Retinal pigment epithelial cell (primary cell): ENCODE data around the gene DUSP3.
A peak's percentile ranks its signal among the peaks of the same experiment; 100 is the strongest.

Source experiments
- DNase-seq: peaks from one replicate; pipeline ENCODE4 v3.0.0-alpha.2; 2010; ENCODE audit warnings: low read depth
- H3K4me3 ChIP-seq: 2 replicates; pipeline ENCODE4 v1.5.1; 2011; ENCODE audit warnings: mild to moderate bottlenecking, low read length, control low read depth, moderate library complexity
- TF ChIP-seq, protein P1 (sequence below): conservative IDR thresholded peaks from 2 replicates; pipeline ENCODE4 v1.5.1; 2011; ENCODE audit warnings: low read depth, low read length, control low read depth, inconsistent platforms

DUSP3 gene

DNA sequence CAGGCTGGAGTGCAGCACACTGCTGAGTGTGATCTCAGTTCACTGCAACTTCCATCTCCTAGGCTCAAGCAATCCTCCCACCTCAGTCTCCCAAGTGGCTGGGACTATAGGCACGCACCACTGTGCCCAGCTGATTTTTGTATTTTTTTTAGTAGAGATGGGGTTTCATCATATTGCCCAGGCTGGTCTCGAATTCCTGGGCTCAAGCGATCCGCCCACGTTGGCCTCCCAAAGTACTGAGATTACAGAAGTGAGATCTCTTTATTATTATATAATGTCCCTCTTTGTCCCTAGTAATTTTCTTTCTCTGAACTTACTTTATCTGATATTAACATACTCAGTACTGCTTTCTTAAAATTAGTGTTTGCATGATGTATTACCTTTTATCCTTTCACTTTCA, 9.8 kb upstream of the DUSP3 start:
- no peak for DNase-seq
- TF ChIP-seq, protein P1, sequence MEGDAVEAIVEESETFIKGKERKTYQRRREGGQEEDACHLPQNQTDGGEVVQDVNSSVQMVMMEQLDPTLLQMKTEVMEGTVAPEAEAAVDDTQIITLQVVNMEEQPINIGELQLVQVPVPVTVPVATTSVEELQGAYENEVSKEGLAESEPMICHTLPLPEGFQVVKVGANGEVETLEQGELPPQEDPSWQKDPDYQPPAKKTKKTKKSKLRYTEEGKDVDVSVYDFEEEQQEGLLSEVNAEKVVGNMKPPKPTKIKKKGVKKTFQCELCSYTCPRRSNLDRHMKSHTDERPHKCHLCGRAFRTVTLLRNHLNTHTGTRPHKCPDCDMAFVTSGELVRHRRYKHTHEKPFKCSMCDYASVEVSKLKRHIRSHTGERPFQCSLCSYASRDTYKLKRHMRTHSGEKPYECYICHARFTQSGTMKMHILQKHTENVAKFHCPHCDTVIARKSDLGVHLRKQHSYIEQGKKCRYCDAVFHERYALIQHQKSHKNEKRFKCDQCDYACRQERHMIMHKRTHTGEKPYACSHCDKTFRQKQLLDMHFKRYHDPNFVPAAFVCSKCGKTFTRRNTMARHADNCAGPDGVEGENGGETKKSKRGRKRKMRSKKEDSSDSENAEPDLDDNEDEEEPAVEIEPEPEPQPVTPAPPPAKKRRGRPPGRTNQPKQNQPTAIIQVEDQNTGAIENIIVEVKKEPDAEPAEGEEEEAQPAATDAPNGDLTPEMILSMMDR, result no peak
- H3K4me3 ChIP-seq, result no peak overlapping the region

DNA sequence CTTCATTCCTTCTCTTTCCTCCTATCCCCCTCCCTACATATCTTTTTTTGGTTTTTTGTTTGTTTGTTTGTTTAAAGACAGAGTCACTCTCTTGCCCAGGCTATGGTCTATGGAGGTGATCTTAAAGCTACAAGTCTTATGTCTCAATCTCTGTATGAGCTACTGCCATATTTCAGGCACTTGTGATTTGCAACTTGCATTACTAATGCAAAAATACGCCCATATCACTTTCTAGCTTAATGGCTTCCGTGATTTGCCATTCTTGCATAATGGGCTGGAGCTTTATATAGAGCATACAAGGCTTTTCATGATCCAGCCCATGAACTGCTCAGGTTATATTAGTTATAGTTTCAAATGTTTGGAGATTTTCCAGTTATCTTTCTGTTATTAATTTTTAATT, 9.0 kb upstream of the DUSP3 start:
- DNase-seq, result no peak
- no peak overlapping the region for H3K4me3 ChIP-seq
- TF ChIP-seq, protein P1, result no peak

DNA sequence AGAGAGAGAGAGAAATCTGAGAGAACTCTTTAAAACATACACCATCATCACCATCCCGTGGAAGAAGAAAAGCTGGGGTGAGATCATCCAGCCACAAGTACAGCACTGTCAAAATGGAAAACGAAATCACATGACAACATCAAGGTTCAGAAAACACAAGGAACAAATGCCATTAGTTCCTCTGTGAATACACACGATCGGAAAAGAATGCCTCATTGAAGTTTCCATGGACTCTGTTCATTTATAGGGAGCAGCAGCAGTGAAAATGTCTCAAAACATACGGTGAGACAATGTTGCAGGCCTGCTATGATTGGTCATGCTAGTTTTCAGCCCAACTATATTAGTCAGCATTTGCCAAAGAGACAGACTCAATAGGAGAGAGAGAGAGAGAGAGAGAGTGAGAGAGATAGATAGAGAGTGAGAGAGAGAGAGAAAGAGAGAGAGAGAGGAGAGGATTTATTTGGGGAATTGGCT, 5.9 kb upstream of the DUSP3 start:
- TF ChIP-seq, protein P1, result no peak
- DNase-seq, result no peak
- H3K4me3 ChIP-seq, result no peak overlapping the region

DNA sequence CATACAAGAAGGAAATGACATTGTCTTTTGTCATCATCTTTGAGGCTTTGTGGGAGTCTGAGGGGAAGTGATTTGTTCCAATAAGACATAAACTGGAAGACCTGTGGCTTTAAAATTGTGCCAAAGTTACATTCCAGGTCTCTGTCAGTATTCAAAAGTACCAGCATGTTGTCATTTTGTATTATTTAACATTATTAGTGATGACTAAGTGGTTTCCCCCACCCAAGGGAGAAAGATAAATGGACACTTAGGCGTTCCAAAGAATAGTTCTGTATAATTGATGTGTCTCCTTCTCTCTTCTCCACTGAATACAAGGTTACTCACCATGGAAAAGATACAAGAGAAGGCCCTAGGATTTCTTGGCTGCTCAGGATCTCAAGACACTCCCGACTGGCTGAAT, 5.3 kb upstream of the DUSP3 start:
- no peak for DNase-seq
- no peak overlapping the region for H3K4me3 ChIP-seq
- TF ChIP-seq, protein P1, result no peak

DNA sequence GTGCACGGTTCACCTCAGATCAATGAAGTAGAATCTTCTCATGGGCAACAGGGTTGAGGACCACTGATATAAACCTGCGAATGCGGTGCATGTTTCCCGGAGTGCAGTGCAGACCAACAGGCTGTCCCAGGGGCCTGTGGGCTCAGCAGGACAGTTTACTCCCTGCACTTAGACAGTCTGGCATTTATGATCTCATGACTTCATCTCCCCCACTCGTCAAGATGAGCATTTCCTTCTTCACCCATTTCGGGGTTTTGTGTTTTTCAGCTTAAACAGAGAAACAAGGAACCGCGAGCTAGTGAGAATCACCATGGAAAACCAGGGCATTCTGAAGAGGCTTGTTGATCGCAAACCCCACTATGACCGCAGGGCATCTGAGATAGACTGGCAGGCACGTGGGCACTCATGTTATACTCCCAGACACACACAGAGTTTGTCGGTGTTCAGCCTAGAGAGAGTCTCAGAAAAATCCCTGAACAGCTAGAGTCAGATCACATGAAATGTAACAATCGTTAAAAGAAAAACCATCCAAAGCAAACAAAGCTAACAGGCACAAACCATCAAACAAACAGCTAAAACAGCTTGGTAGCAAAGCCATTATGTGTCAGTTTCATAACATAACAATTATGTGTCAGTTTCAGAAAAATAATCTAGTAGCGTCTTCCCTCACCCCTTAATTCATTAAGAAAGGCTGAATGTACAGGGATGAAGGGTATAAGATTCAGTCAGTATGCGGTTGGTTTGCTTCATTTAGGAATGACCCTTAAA, 4.3 kb upstream of the DUSP3 start:
- H3K4me3 ChIP-seq, result no peak overlapping the region
- no peak for DNase-seq
- TF ChIP-seq, protein P1, result no peak

DNA sequence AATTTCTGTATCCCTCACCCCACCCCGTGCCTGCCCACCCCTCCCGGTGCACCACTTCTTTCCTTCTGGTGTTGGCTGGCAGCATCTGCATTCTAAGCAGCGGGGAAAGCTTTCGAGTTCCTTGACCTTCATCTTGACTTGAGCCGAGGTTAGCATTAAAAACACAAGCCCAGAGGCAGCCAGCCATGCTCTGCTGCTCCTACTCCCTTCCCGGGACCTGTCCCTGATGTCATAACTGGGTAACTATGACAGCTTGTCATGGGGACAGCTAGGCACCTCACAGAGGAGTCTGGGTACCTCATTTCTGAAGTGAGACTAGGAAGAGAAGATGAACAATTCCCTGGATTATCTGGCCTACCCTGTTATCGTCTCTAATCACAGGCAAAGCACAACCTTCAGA, 1.4 kb upstream of the DUSP3 start, which contains the start of gene CFAP97D1:
TSS of gene CFAP97D1 (plus strand) at position 301 of the 400 bp plus-strand sequence. CDS start at position 329, 28 bp downstream.
- TF ChIP-seq, protein P1, result no peak
- no peak for DNase-seq

More for the DNA sequence above, 1.4 kb upstream of the DUSP3 start, which contains the start of gene CFAP97D1:
- H3K4me3 ChIP-seq, result peak within 1 kb of the TSS; percentile 76
